Stimulated activated CD8-positive, alpha-beta memory T cell treated with anti-CD3 and anti-CD28 coated beads, Interleukin-15, amount 100 ng/mL, for 1 hour (primary cell): ENCODE results near the gene COL11A1.
"Not testable (repeated sequence)": the region's sequence is repeated elsewhere in the genome, so short reads cannot be mapped to it uniquely, and the experiment has no call there.

ENCODE experiments used
- DNase-seq: peaks from one replicate; pipeline ENCODE4 v3.0.0-alpha.2; 2020; ENCODE audit warnings: low read depth

Gene COL11A1

DNA sequence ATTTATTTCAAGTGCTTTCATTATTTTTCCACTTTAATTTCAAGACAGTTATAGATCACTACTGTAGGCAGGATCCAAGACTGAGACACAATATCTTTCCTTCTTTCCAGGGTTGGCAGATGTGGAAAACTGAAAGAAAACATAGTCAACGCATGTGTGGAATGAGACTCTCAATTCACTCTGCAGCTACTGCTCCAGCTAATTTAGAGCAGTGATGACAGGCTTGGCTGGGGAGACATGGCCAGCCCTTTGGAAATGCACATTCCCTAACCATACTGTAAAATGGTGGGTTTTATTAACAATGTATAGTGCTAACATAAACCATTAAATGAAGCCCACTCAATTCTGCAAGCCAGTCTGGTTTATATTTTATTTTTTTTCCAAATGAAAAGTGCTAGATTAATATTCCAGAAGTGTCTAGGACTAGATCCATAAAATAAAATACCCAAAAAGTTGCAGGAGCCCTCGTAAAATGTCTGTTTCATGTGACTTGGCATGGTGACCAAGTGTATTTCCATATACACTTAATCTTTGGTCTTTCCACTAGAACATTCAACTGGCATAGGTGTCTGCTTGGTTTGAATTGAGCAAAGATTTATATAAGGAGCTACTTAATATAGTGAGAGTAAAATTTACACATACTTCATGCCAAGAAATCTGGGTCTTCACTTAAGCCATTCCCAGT is 32.9 kb downstream of the COL11A1 start:
- no peak for DNase-seq

DNA sequence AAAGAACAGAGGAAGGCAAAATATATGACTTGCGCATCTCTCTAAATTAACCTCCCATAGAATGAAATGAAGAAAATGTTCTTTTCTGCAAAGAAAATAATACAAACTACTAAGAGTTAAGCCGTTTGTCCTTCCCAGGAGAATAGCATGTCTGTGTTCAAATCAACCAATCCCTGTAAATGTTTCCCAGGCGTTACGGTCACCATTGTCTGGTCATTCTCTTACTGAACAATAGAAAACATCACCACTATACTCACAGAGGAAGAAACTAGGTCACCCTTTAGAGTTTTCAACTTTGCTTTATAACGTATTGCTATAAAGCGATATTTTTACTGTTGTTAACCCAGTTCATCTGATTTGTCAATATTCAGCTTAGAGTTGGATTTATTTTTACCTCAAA is 34.1 kb downstream of the COL11A1 start:
- no peak for DNase-seq

- no peak for DNase-seq
Observed at GRCh38 chr1:103069201-103069600, 39.1 kb downstream of the COL11A1 start.

- no peak for DNase-seq
Observed at GRCh38 chr1:103063921-103064320, 44.4 kb downstream of the COL11A1 start.

DNA sequence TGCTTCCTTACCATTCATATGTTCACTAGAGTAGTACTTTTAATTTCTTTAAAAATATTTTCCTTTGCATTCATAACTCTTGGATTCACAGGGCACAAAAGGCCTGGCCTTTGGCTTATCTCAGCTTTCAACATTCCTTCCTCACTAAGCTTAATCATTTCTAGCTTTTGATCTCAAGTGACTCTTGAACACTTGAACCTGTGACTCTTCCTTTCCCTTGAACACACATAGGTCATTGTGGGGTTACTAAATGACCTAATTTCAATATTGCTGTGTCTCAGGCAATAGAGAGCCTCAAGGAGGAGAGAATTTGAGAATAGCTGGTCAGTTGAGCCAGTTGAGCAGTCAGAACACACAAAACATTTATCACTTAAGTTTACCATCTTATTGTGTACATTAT is 49.9 kb downstream of the COL11A1 start:
- DNase-seq, result no peak

- DNase-seq, result no peak
Observed at GRCh38 chr1:103056423-103056822, 51.9 kb downstream of the COL11A1 start.

- DNase-seq, result not testable (repeated sequence)
Observed at GRCh38 chr1:103028110-103028509, 80.2 kb downstream of the COL11A1 start.

DNA sequence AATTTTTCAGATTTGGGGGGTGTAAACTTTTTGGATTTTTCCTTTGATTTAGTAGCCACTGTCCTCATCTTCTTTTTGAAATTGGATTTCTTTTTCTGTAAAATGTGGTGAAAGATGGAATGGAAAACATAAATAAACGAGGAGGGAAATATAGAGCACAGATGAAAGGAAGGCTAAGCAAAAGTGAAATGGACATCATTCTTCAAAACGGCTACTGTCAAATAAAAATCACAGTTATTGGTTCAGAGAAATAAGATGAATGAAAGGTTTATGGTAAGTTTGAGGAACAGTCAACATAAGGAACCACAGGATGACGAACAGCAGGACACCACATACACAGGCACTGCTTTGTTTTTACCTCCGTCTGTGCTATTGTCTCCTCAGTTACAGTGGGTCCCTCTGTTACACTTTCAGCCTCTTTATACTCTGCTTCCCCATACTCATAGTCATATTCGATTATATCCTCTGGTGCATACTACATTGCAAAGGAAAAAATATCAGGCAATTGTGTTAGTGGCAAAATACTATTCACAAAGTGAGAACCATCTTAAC is 82.4 kb downstream of the COL11A1 start:
- no peak for DNase-seq

- no peak for DNase-seq
Observed at GRCh38 chr1:103024051-103024450, 84.3 kb downstream of the COL11A1 start.

DNA sequence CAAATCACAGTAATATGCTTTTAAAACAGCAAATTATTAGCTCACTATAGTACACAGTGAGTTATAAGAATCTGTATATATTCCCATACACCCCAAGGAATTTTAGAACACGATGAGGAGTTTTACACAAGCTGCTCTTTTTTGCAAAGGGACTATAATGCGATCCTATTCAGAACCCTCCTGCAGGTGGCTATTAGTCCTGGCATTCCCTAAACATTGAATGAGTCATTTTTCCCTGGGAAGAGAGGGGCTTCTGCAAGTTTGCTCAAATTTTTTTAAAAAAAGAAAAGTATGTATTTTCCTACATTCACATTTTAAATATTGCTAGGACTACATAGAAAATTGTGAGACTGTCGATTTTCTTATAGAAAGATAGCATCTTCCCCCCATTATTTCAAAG is 106.3 kb downstream of the COL11A1 start:
- no peak for DNase-seq

GRCh38 chr1:102978874-102979273 is 129.4 kb downstream of the COL11A1 start:
- no peak for DNase-seq

DNA sequence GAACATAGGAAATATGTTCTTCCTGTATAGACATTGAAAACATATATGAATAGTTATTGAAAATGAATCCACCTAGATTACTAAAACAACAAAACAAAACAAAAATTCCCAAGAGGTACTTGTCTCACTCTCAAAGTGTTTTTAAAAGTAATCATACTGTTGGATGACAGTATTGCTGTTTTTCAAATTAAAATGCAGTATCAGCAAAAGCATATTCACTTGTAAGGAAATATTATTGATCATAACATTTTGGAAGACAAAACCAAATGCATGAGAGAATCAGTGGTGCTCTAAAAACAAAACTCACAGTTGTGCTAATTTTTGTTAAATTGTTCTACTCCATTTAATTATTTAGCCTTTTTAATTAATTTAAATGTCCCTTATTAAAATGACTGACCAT is 131.0 kb downstream of the COL11A1 start:
- DNase-seq, result no peak

DNA sequence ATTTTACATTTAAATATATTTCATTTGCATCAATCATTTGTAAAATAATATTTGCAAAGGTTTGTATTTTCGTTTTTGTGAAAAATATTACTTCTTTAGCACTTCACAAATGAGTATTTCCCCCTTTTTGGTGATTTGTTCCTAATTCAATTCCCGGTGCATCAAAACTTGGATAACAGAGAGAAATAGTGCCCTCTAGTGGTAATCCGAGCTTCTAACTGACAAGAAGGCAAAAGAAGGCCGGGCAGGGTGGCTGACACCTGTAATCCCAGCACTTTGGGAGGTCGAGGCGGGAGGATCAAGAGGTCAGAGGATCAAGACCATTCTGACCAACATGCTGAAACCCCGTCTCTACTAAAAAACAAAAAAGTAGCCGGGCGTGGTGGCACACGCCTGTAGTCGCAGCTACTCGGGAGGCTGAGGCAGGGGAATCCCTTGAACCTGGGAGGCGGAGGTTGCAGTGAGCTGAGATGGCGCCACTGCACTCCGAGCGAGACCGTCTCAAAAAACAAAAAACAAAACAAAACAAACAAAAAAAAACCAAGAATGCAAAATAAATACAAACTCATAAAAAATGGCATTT is 137.7 kb downstream of the COL11A1 start:
- no peak for DNase-seq

GRCh38 chr1:102967786-102968185 is 140.5 kb downstream of the COL11A1 start:
- no peak for DNase-seq

DNA sequence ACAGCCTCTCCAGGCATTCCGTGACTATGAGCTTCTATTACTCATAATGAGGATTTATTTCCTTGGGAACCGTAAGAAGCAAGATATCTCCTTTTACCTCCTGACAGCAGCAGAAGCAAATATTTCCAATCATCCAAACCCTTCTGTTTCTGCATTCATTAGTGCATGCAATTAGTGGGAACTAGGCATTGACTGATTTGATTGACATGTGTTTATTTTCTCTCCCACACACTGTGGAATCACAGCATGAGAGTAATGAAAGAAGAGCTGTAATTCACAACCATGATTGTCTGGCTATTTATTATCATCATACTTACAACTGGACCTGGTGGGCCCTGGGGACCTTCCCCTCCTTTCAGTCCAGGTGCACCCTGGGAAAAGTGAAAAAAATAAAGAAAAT is 146.8 kb downstream of the COL11A1 start:
- DNase-seq, result no peak

- DNase-seq, result no peak
Observed at GRCh38 chr1:102954576-102954975, 153.7 kb downstream of the COL11A1 start.

DNA sequence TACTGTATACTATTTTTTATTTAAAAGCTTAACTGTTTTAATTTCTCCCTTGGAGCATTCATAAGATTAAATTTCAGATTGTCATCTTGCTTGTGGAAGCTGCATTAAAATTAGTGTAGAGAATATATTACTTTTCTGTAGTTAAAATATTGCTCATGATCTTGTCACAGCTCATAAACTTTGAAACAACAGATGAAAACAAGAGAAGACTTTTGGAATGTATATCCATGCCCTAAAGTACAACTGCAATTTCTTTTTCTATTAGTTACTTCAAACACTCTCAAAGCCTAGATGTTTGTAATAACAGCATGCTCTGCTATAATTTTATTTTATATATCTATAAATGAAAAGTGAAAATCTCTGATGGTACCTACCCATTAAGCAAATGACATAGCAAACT is 155.9 kb downstream of the COL11A1 start:
- DNase-seq, result no peak

DNA sequence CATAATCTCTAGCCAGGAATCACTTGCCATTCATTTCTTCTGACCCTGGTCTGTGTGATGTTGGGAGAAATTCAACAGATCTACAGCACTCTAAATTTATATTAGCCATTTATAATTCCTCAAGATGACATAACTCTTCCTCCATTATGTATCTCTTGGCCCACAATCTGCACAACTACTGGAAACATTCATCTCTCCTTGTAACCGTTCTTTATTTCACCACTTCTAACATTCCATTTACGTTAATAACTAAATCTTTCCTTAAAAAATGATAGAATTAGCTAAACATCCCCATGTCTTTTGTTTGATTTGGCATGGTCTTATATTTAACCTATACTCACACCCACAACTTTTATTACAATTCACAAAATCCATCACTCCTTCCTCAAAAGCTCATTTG is 166.0 kb downstream of the COL11A1 start:
- DNase-seq, result no peak

DNA sequence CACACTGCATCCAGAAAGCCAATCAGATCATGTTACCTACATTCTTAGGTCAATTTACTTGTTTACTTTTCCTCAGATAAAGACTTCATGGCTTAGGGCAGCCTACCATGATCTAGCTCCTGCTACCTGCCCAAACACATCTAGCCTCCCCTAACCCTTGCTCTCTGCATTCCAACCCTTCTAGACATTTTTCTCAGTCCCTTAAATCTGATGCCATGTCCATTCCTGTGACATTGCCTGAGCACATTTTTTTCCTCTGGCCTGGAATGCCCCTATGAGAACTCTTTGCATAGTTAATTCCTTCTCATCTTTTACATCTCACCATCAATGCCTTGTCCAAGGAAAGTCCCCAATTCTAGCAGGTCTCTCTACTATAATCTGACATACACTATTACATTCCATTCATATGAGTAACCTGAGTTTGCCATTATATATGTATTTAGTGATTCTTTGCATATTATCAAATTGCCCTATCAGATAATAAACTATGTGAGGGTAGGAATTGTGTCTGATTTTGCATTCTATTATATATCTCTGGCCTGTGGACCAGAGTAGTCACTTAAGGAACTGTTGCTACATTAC is 166.9 kb downstream of the COL11A1 start:
- DNase-seq, result no peak

- no peak for DNase-seq
Observed at GRCh38 chr1:102937401-102937800, 170.9 kb downstream of the COL11A1 start.

DNA sequence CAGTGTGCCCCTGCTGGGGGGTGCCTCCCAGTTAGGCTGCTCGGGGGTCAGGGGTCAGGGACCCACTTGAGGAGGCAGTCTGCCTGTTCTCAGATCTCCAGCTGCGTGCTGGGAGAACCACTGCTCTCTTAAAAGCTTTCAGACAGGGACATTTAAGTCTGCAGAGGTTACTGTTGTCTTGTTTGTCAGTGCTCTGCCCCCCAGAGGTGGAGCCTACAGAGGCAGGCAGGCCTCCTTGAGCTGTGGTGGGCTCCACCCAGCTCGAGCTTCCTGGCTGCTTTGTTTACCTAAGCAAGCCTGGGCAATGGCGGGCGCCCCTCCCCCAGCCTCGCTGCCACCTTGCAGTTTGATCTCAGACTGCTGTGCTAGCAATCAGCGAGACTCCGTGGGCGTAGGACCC is 175.0 kb downstream of the COL11A1 start:
- not testable (repeated sequence) for DNase-seq

GRCh38 chr1:102919659-102920058 is 188.7 kb downstream of the COL11A1 start:
- no peak for DNase-seq

GRCh38 chr1:102901996-102902395 is 206.3 kb downstream of the COL11A1 start:
- DNase-seq, result no peak
